Neuronal stem cell (in vitro differentiated cells): ENCODE data around the gene SPIRE2.
A peak's percentile ranks its signal among the peaks of the same experiment; 100 is the strongest.
"Not testable (repeated sequence)": the region's sequence is repeated elsewhere in the genome, so short reads cannot be mapped to it uniquely, and the experiment has no call there.

Experiments used
- DNase-seq: peaks from one replicate; pipeline ENCODE4 v3.0.0-alpha.2; 2013; ENCODE audit warnings: low spot score
- H2AFZ ChIP-seq: one replicate; pipeline ENCODE4 v1.6.1; 2013; ENCODE audit warnings: mild to moderate bottlenecking, low read length, inconsistent platforms
- H2AK5ac ChIP-seq: 2 replicates; pipeline ENCODE4 v1.6.1; 2013; ENCODE audit warnings: low read depth, mild to moderate bottlenecking, inconsistent platforms, low read length, moderate library complexity, mixed read lengths
- H2BK120ac ChIP-seq: 2 replicates; pipeline ENCODE4 v1.6.1; 2013; ENCODE audit warnings: low read depth, mild to moderate bottlenecking, inconsistent platforms, low read length, moderate library complexity, mixed read lengths
- H2BK12ac ChIP-seq: one replicate; pipeline ENCODE4 v1.6.1; 2013; ENCODE audit warnings: low read length, inconsistent platforms
- H2BK15ac ChIP-seq: 2 replicates; pipeline ENCODE4 v1.6.1; 2013; ENCODE audit warnings: mild to moderate bottlenecking, low read length, inconsistent platforms, mixed read lengths
- H2BK5ac ChIP-seq: one replicate; pipeline ENCODE4 v1.6.1; 2013; ENCODE audit warnings: inconsistent platforms, mild to moderate bottlenecking, low read length, moderate library complexity
- H3K14ac ChIP-seq: one replicate; pipeline ENCODE4 v1.6.1; 2013; ENCODE audit warnings: low read length, inconsistent platforms
- H3K18ac ChIP-seq: 2 replicates; pipeline ENCODE4 v1.6.1; 2013; ENCODE audit warnings: low read length, inconsistent platforms
- H3K23ac ChIP-seq: 2 replicates; pipeline ENCODE4 v1.6.1; 2013; ENCODE audit warnings: low read depth, mild to moderate bottlenecking, mixed read lengths, low read length, inconsistent platforms; ENCODE audit not compliant: poor library complexity
- H3K27ac ChIP-seq: replicated peaks from 3 replicates; pipeline ENCODE4 v1.5.1; 2013; ENCODE audit warnings: low read length, inconsistent platforms
- H3K27me3 ChIP-seq, 3 experiments: 2 replicates each; pipeline ENCODE4 v1.6.1; 2013; ENCODE audit warnings: low read length in 3 of 3, mild to moderate bottlenecking in 2 of 3, inconsistent platforms in 1 of 3, low read depth in 1 of 3, mixed read lengths in 1 of 3, moderate library complexity in 1 of 3; ENCODE audit not compliant: control insufficient read depth in 3 of 3, insufficient read depth in 3 of 3
- H3K36me3 ChIP-seq, 2 donors: replicated peaks in 1 of 2; 2 replicates each; pipeline ENCODE4 v1.6.1; 2013; ENCODE audit warnings: low read length in 2 of 2; ENCODE audit not compliant: control insufficient read depth in 2 of 2, insufficient read depth in 2 of 2
- H3K4ac ChIP-seq: 2 replicates; pipeline ENCODE4 v1.6.1; 2013; ENCODE audit warnings: inconsistent platforms, mild to moderate bottlenecking, low read length, moderate library complexity
- H3K4me1 ChIP-seq, 2 donors: 1 replicate in 1 of 2; 2 replicates in 1 of 2; pipeline ENCODE4 v1.6.1; 2013; ENCODE audit warnings: low read length in 2 of 2, low read depth in 1 of 2; ENCODE audit not compliant: control insufficient read depth in 2 of 2, insufficient read depth in 1 of 2
- H3K4me2 ChIP-seq: one replicate; pipeline ENCODE4 v1.6.1; 2013; ENCODE audit warnings: mild to moderate bottlenecking, low read length, inconsistent platforms; ENCODE audit not compliant: insufficient read depth, poor library complexity, severe bottlenecking
- H3K4me3 ChIP-seq, 2 donors: 2 replicates each; pipeline ENCODE4 v1.5.1; 2013; ENCODE audit warnings: low read length in 2 of 2, mild to moderate bottlenecking in 2 of 2, inconsistent platforms in 1 of 2, moderate library complexity in 1 of 2
- H3K79me1 ChIP-seq: one replicate; pipeline ENCODE4 v1.6.1; 2013; ENCODE audit warnings: low read depth, mild to moderate bottlenecking, inconsistent platforms, low read length, moderate library complexity
- H3K9ac ChIP-seq: one replicate; pipeline ENCODE4 v1.6.1; 2013; ENCODE audit warnings: mild to moderate bottlenecking, low read depth, low read length, inconsistent platforms; ENCODE audit not compliant: poor library complexity
- H3K9me3 ChIP-seq, 2 donors: replicated peaks in 1 of 2; 2 replicates each; pipeline versions ENCODE3 to v1.6.1; 2013; ENCODE audit warnings: low read length in 2 of 2, mild to moderate bottlenecking in 2 of 2, inconsistent platforms in 1 of 2, low read depth in 1 of 2, mixed read lengths in 1 of 2, moderate library complexity in 1 of 2; ENCODE audit not compliant: control insufficient read depth in 2 of 2, insufficient read depth in 1 of 2
- H4K8ac ChIP-seq: one replicate; pipeline ENCODE4 v1.6.1; 2013; ENCODE audit warnings: low read depth, mild to moderate bottlenecking, inconsistent platforms, low read length, moderate library complexity
- H4K91ac ChIP-seq: one replicate; pipeline ENCODE4 v1.6.1; 2013; ENCODE audit warnings: low read length, low read depth, mild to moderate bottlenecking, inconsistent platforms; ENCODE audit not compliant: poor library complexity
- WGBS, 2 donors: extraction: QIAGEN DNeasy Blood & Tissue Kit; methylation state at CpG; one replicate each; pipeline ENCODE4 v1.1.7; 2013; ENCODE audit warnings: missing lambda C conversion rate in 2 of 2, mixed read lengths in 1 of 2; ENCODE audit not compliant: insufficient read length in 2 of 2, insufficient replicate concordance in 1 of 2; ENCODE audit errors: extremely low coverage in 2 of 2; 5-methylcytosine and 5-hydroxymethylcytosine counted together

The SPIRE2 gene

DNA sequence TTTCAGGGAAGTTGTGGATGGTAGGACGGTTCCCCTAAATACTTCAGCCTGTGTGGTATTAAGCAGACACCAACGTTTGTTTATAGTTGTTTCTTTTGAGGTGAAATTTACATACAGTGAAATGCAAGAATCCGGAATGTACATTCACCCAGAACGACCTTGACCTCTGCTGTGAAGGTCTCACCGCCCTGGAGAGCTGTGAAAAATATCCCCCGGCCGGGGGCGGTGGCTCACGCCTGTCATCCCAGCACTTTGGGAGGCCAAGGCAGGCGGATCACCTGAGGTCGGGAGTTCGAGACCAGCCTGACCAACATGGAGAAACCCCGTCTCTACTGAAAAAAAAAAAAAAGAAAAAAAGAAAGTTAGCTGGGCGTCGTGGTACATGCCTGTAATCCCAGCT is 8.2 kb downstream of the SPIRE2 start:
- not testable (repeated sequence) for H3K9ac ChIP-seq, H3K27ac ChIP-seq, DNase-seq, H3K27me3 ChIP-seq, H2AK5ac ChIP-seq, H2BK12ac ChIP-seq, H3K23ac ChIP-seq, H3K9me3 ChIP-seq, H3K14ac ChIP-seq, H3K4me2 ChIP-seq, H2BK120ac ChIP-seq, H4K8ac ChIP-seq, H3K4ac ChIP-seq, H3K4me3 ChIP-seq, H3K18ac ChIP-seq, H3K79me1 ChIP-seq, H3K4me1 ChIP-seq, H2AFZ ChIP-seq, H2BK5ac ChIP-seq, H4K91ac ChIP-seq, H2BK15ac ChIP-seq
- H3K36me3 ChIP-seq: peaks cover 4 to 34% of the 10 kb centered on the region in 2 donors
- WGBS, 2 donors: no CpG with 5 or more reads among the region's 15 CpGs

- Histone ChIP-seq H2AFZ (no peak overlapping the region), H3K4ac (no peak overlapping the region), H3K18ac (no peak overlapping the region), H3K4me3 (no peak overlapping the region), H3K27me3 (no peaks in the 10 kb centered on the region), H3K36me3 (peaks cover 4 to 32% of the 10 kb centered on the region in 2 donors), H4K91ac (no peak overlapping the region), H3K4me2 (no peak overlapping the region), H2BK15ac (no peak overlapping the region), H2BK12ac (no peak overlapping the region), H3K23ac (peak overlapping the region; percentile 80), H3K4me1 (peaks cover 0 to 7% of the 10 kb centered on the region in 2 donors), H3K27ac (no peak overlapping the region), H3K9ac (peak overlapping the region; percentile 21), H3K9me3 (peaks cover 8% of the 10 kb centered on the region in 2 donors), H2BK5ac (no peak overlapping the region), H4K8ac (no peak overlapping the region), H3K79me1 (peaks cover 6% of the 10 kb centered on the region), H3K14ac (peak overlapping the region; percentile 21), H2AK5ac (peak overlapping the region; percentile 37), H2BK120ac (no peak overlapping the region)
- no peak for DNase-seq
- no CpG with 5 or more reads among the region's 17 CpGs for WGBS, 2 donors
Measured at GRCh38 chr16:89837014-89837546, 8.8 kb downstream of the SPIRE2 start.

DNA sequence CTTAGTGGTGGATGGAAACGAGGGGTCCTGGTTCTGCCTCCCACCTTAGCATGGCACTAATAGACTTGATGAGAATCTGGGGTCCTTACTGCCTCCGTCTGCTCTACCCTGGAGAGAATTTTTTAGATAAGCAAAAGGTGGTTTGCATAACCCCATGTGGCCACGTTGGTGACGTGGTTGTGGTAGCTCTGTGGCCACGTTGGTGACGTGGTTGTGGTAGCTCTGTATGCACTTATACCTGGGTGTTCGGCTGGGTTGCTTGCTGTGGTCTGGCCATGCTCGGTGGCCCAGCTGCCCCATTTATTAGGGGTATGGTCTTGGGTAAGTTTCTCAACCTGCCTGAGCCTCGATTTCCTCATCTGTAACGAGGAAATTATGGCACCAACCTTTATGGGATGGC is 13.0 kb downstream of the SPIRE2 start:
- no peak overlapping the region for H3K9ac ChIP-seq
- H3K4me3 ChIP-seq: no peak overlapping the region
- no peak overlapping the region for H3K23ac ChIP-seq
- no peak overlapping the region for H2BK12ac ChIP-seq
- H3K18ac ChIP-seq: no peak overlapping the region
- H3K27me3 ChIP-seq: no peaks in the 10 kb centered on the region
- no peak overlapping the region for H3K14ac ChIP-seq
- no peak overlapping the region for H2AFZ ChIP-seq
- no peak overlapping the region for H2BK5ac ChIP-seq
- H3K79me1 ChIP-seq: peaks cover 4% of the 10 kb centered on the region
- H4K91ac ChIP-seq: no peak overlapping the region
- H3K4ac ChIP-seq: no peak overlapping the region
- DNase-seq: no peak
- WGBS, 2 donors: no CpG with 5 or more reads among the region's 10 CpGs
- no peak overlapping the region for H2BK15ac ChIP-seq
- peaks cover under 1 to 10% of the 10 kb centered on the region in 2 donors for H3K36me3 ChIP-seq
- H3K4me1 ChIP-seq: peaks cover 0 to 9% of the 10 kb centered on the region in 2 donors
- H2AK5ac ChIP-seq: no peak overlapping the region
- no peak overlapping the region for H3K27ac ChIP-seq
- peaks cover 0 to 1% of the 10 kb centered on the region in 2 donors for H3K9me3 ChIP-seq
- H4K8ac ChIP-seq: no peak overlapping the region
- H3K4me2 ChIP-seq: no peak overlapping the region
- no peak overlapping the region for H2BK120ac ChIP-seq

- no peak overlapping the region for H3K14ac ChIP-seq
- H3K4ac ChIP-seq: no peak overlapping the region
- no peak overlapping the region for H3K4me2 ChIP-seq
- peak overlapping the region; percentile 27 for H3K27ac ChIP-seq
- H3K79me1 ChIP-seq: peaks cover 1% of the 10 kb centered on the region
- H2AK5ac ChIP-seq: peak overlapping the region; percentile 88
- DNase-seq: no peak
- peaks cover 0 to 5% of the 10 kb centered on the region in 2 donors for H3K36me3 ChIP-seq
- no peak overlapping the region for H2AFZ ChIP-seq
- WGBS, 2 donors: no CpG with 5 or more reads among the region's 26 CpGs
- peak overlapping the region; percentile 55 for H3K23ac ChIP-seq
- no peak overlapping the region for H2BK5ac ChIP-seq
- H3K4me1 ChIP-seq: peaks cover 0 to 9% of the 10 kb centered on the region in 2 donors
- H3K27me3 ChIP-seq: no peaks in the 10 kb centered on the region
- H2BK15ac ChIP-seq: no peak overlapping the region
- no peak overlapping the region for H3K18ac ChIP-seq
- H3K9me3 ChIP-seq: peaks cover 0 to 1% of the 10 kb centered on the region in 2 donors
- H2BK120ac ChIP-seq: no peak overlapping the region
- no peak overlapping the region for H4K91ac ChIP-seq
- no peak overlapping the region for H2BK12ac ChIP-seq
- peak overlapping the region; percentile 65 for H4K8ac ChIP-seq
- no peak overlapping the region for H3K9ac ChIP-seq
- H3K4me3 ChIP-seq: peak overlapping the region in 1 of 2 donors; percentile 64
Measured at GRCh38 chr16:89842471-89843408, 14.5 kb downstream of the SPIRE2 start.
